ENCODE data around the gene SMAP1. TPM values are rescaled to one million over a fixed set of nuclear protein-coding genes. Genes with fewer than 3 reads are reported as not detected.

The SMAP1 gene
- total RNA-seq, 1 donor from 2014 or later = 21.9 TPM

DNA sequence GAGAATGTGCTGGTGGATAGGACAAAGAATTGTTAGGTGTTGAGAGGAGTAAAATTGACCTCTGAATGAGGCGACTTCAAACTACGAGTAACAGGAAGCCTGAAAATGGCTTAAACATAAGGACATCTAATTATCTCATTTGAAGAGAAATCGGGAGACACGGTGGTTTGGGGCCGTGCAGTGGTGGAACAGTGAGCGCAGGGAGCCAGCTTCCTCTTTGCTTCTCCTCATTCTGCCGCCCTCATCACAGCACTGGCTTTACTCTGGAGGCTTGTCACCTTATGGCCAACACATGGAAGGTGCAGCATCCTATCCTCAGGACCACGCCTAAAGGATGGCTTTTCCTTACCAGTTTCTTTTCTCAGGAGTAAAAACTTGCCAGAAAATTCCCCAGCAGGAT lies 174.9 kb downstream of the SMAP1 start:
- DNase-seq (ENCODE audit: low spot score) = no peak

DNA sequence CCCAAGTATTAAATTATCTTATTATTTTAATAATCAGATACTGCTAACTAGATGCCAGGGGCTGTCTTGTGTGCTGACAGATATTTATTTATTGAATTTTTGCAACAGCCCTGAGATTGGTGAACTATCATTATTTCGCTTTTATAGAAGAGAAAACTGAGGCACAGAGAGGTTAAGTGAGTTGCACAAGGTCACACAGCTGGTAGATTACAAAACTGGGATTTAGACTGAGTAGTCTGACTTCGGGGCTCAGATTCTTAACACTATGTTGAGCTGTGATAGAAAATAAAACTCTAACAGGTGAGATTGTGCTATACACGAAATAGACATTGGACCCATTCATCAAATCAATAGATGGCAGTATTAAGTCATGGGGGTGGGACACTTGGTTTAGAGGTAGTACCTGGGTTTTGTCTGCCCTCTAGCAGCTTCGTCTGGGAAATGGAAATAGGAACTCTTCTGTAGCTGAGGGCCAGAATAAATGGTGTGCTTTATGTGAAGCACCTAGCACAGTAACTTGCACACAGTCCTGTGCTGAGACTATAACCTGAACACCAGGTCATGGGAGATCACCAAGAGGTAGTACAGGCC lies 175.7 kb downstream of the SMAP1 start:
- DNase-seq (ENCODE audit: low spot score) = no peak

DNA sequence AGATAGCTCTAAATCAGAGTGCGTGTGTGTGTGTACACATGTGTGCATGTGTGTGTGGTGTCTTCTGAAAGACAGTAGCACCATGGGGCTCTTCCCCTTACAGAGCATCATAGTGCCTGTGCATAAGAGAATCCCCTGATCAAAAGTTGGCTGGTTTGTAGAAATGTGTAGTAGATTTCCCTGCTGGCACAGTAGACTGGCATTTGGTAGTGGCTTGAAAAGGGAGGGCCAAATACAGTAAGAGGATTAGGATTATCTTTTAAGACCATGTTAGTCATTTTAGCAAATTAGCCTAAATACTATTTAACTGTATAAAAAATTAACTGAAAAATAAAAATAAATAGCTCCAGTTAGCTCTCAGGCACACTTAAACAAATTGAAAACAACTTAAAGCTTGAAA lies 176.6 kb downstream of the SMAP1 start:
- DNase-seq (ENCODE audit: low spot score) = no peak

DNA sequence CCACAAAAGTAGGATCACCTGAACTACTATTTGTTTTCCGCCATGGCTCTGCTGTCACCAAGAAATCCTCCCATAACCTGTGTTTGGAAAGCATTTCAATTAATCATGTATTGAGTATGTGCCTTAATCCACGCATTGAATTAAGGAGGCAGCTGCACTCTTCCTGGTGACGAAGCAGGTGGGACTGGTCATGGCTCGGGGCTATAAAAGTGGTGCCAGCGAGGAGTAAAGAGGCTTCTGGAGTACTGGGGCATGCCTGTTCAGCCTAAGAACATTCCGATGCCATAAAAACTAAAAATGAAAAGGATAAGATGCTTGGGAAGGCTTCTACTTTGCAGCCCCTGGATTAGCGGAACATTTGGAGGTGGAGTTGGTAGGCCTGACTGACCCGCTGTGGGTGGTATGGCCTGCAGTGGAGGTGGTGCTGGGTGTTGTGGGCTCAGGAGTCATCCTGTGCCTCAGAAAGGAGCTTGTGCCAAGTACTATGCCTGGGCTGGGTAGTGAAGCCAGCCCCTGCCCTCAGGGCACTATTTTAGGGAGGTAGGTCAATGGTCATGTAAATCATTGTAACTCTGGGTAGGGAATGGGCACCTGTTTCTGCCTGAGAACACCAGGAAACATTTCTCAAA lies 178.6 kb downstream of the SMAP1 start:
- DNase-seq (ENCODE audit: low spot score) = no peak

DNA sequence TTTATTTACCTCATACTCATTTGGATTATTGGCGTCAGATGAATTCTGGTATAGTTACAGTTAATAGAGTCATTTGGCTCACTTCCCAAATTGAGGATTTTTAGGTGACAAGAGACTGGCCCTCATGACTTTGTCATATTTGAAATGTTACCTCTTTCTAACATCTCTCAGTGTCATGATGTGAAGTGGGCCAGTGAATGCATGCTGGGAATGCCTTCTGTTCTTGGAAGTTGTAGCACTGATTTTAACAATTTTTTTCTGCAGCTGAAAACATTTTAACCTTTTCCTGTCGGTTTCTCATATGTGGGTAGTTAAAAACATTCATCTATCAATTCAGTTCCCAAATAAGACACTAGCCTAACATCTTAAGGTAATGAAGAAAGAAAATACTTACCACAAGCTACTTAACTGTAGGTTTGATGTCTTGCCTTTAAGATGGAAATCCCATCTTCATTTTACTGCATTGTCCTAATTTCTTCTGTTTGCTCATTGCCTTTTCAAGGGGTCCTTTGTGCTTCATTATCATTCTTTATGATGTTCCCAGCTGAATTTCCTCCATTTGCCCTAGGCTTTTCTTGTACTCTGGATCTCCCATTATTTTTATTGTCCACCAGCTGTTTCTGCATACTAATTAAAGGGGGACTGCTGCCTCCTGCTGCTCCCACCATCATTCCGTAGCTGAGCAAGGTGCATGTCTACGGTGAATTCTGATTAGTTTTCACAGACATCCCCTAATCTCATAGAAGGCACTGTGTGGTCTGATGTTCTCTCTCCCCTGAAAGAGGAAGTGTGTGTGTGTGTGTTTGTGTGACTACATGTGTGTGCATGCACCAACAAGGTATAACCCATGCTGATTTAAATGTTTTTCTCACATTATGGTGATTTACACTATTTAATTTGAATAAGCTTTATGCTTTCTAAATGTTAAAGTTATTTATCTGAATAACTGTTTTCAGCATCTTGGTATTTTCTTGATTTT lies 179.7 kb downstream of the SMAP1 start:
- no peak for DNase-seq (ENCODE audit: low spot score)

DNA sequence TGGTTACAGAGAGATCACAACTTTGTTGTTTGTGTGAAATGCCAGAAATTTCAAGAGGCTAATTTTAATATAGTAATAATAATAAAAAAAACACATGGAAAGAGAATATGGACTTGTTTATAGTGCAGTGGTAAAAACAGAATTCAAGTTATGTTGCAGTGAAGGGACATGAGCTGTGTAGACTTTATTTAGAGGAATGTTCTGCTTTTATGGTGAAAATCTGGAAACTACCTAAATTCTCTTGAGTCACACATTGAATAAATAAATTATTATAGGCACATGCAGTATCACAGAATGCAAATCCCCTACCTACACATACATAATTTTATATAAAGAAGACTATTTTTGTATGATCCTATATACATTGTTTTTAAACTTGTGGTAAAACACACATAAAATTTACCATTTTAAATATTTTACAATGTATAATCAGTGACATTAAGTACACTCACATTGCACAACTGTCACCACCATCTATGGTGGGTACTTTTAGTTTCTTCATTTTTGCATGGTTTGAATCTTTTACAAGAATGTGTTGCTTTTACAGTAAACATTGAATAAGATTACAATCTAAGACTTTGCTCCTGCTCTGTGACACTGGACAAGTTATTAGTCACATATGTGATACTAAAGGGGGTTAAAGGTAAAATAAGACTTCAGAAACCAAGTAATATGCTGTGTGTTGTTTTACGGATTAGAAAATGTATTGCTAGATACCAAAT lies 181.8 kb downstream of the SMAP1 start:
- DNase-seq (ENCODE audit: low spot score) = no peak

DNA sequence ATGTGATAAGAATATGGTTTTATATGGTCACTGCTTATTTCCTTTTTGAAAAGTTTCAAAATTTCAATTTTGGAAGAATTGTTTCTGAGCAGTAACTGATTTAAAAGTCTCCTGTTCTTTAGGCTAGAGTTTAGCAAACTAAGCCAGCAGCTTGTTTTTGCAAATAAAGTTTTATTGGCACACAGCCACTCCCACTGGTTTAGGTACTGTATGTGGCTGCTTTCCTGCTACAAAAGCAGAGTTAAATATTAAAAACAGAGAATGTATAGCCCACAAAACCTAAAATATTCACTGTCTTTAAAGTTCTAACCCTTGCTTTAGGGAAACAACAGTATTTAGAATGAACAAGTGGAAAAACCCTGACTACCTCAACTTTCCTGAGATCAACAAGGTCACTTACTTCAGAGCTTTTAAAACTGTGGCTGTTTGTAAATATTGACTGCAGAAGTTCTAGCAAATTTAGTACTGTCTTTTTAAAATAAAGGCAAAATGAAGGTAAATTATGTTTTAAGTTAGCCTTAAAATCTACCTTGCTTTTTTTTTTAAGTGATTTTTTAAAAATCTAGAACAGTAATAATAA lies 185.1 kb downstream of the SMAP1 start:
- DNase-seq (ENCODE audit: low spot score) = no peak

DNA sequence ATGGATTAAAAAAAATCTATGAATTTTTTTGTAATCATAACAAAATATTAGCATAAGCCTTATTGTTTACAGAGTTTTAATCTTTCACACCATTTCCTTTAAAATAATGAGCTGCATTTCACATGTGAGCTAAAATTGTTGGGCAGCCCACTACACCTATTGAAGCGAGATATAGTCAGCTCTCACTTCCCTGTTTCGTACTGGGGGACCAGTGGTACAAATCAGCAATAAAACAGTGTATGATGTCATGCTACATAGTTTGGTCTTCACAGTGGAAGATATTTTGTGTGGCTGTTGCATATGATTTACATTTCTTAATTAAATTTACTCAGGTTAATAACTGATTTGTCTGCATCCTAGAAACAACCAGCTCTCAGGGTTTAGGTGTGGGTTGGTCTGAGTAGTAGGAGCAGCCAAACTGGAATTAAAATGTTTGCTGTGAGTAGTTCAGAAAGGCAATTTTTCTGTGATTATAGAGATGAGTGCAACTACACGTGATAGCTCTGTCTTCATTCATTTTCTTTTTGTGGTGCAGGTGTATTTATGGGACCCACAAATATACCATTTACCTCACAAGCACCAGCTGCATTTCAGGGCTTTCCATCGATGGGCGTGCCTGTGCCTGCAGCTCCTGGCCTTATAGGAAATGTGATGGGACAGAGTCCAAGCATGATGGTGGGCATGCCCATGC lies 189.8 kb downstream of the SMAP1 start:
- DNase-seq (ENCODE audit: low spot score) = no peak

DNA sequence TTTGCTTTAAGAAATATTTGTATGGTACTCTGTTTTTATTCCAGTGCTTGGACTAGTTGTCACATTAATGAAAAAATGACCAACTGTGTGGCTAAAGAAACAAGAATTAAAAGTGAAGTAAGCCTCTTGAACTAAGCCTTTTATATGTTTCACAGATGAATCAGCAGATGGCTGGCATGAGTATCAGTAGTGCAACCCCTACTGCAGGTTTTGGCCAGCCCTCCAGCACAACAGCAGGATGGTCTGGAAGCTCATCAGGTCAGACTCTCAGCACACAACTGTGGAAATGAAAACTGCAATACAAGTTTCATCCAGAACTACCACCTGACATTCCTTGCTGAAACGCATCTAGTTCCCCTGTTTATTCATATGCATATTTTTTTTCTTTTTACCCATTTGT lies 192.4 kb downstream of the SMAP1 start:
- no peak for DNase-seq (ENCODE audit: low spot score)

DNA sequence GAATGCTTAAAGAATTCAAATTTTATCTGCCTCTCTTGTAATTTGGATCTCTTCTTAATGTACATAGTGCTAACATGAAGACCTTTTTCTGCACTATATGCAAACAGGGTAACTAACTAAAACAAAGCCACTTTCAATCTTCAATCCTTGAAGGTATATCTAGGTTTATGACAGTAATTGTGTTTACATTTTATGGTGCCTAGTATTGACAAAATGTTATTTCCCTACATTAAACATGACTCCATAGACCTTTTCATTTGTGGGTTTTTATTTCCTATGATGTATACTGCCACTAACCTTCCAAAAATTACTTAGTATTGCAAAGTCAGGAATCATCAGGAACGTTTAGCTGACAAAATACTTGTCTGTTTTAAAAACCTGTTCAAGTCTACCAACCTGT lies 193.2 kb downstream of the SMAP1 start:
- no peak for DNase-seq (ENCODE audit: low spot score)

DNA sequence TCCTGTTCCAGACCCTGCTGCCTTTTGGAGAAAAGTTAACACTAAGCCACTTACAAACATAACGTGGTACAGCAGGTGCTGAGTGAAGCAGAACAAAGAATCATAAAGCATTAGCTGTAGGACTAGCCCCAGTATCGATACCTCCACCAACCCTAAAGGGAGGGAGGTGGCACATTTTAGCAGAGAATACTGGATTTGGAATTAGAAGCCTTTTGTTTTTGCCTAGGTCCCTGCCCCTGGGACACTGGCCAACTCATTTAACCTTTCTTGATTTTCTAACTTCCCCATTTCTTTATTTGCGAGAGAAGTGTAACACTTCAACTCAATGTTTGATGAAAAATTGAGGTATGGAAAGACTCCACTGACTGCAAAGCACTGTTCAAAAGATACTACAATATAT lies 195.7 kb downstream of the SMAP1 start:
- DNase-seq (ENCODE audit: low spot score) = no peak

DNA sequence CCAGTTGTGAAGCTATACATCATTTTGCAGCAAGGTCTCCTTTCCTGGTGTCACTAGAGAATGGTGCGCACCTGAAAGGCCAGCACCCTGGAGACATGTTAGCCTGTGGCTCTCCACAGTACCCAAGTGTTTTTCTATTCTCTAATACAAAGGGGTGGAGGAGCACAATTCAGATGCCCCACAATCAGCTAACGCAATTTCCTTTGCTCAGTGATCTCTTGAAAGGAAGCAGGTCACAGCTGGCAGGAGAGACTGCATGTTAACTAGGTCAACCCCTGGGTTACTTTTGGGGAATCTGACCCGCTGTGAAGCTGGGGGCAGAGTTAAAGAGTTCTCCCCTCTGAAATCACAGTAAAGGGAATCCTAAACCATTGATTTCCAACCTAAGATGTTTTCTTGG lies 196.7 kb downstream of the SMAP1 start:
- DNase-seq (ENCODE audit: low spot score) = no peak

DNA sequence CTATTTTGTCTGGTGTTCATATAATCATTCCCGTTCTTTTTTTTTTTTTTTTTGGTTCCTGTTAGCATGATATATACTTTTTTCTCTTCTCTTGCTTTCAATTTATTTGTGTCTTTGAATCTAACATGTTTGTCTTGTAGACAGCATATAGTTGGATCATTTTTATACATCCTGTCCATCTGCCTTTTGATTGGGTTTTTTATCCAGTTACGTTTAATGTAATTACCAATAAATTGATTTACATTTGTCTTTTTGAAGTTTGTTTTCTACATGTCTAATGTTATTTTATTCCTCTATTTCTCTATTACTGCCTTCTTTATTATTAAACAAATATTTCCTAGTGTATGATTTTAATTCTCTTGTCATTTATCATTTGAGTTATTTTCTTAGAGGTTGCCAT lies 204.8 kb downstream of the SMAP1 start:
- no peak for DNase-seq (ENCODE audit: low spot score)

DNA sequence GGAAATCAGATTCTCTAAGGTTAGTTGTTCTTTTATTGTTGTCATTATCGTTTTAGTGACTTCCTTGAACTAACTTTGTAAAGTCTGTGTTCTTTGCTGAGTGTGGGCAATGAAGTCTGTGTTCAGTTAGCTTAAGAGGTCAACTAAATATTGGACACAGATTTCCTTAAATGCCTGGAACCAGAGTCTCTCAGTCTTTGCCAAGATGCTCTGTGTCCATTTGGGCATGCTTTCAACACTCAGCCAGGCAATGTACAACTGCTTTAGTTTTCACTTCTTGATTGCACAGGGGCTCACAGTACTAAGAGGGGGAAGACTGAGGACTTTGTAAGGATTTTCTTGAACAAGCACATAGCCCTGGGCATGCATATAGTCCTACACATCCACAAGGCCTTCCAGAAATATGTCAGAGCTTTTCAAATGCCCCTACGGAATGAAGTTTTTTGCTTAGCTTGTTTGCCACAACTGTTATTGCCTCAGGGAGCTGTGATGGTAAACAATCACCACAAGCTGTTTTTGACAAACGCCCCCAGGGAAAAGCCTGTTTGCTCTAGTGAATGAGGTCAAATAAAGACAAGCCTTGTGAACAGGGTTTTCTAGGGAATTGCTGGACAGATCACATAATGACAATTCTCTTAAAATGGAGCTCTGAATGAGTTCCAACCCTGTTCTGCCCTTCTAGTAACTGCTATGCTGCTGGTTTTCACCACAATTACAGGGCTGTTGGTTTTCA lies 206.7 kb downstream of the SMAP1 start:
- DNase-seq (ENCODE audit: low spot score) = no peak

DNA sequence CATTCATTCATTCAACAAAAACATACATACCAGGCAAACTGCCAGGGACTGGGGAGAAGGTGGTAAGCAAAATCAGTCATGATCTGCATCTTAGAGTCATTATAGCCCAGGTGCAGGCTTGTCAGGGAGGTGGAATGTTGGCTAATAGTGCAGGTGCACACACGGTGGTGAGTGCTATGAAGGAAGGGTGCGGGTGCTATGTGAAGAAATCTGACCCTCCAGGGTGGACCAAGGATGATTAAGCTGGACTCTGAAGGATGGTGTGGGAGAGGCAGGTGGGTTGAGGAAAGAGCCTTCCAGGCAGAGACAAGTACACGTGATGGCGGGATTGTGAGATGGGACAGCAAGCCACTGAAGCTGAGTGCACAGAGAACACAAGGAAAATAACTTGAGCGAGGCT lies 211.8 kb downstream of the SMAP1 start:
- no peak for DNase-seq (ENCODE audit: low spot score)

DNA sequence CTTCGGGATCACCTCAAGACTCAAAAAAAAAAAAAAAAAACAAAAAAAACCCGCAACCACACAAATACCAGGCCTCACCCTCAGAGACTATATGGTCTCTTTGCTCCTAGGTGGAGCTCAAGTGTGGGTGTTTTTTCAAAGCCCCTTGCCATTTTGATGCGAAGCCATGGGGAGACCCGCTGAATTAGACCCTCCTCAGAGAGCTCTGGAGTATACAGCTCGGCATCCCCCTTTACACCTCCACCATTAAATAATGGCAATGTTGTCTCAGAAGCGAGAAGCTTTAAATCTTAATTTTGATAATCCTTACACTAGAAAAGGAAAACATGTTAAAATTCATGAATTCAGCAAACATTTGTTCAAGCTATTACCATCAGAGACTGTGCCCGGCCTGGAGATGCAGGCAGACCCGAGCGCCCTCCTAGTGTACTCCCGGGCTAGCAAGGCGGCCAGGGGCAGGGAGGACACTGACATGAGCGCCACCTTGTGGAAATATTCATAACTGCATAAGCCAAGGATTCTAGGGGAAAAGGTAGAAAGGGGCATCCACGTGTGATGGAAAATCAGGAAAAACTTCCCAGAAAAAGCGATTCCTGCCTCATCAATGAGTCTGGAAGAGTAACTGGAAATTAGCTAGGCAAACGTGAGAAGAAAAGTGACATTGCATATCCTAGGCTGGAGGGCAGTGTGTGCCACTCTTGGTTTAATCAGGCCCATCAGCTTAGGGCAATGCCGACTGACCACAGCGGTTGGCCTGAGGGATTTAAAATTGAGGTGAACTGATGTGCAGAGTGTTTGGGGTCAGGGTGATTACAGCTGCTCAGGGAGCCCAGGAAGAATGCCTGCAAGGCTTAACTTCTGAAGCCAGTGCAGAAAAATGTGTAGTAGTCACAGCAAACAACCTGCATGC lies 216.6 kb downstream of the SMAP1 start:
- peak; percentile 62 for DNase-seq (ENCODE audit: low spot score)

DNA sequence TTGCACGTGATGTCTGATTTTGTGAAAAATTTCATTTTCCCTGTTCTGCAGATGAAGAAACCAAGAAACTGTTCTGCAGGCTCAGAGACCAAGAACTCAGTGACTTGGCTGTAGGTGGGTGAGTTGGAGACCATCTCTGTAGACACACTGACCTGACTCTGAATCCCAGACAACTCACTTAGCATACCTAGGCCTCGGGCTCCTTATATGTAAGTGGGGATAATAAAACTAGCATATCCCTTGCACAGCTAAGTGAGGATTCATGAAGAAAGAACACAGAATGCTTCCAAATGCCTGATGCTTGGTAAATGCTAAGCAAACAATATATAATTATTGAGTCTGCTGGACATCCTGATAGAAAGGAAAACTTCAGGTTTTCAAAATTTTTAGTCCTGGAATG lies 218.4 kb downstream of the SMAP1 start:
- DNase-seq (ENCODE audit: low spot score) = no peak

DNA sequence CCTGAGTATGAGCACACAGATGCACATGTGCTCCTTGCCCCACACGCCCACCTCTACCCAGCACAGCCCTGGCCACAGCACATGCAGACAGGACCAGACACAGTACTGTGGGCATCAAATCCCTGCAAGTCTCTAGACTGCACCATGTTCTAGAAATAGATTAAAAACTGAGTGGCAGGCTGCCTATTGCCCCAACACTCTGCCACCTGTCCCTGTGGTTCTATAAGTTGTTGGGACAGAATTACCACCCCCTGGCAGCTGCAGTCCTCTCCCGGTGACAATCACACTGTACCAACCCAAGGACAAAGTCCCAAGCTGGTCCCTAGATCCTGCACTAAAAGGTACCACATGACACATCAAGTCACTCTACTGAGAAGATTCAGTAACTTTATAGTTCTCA lies 219.0 kb downstream of the SMAP1 start:
- DNase-seq (ENCODE audit: low spot score) = no peak

DNA sequence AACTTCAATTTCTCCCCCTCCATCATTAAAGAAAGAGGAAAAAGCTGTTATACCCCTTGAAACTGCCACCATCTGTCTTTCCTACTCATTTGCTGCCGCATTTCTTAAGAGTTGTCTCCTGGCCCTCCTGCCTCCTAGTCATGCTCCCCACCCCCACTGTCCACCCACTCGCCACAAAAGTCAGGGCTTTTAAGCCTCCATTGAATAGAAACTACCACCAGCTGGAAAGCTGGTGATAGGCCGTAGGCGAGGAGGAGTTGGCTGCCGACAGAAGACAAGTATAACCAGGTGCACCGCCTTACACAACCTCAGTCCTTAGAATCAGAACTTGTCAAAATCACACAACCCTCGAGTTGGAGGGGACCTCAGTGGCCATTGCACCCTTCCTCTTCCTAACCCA lies 221.6 kb downstream of the SMAP1 start:
- DNase-seq (ENCODE audit: low spot score) = no peak
